Right lobe of liver (tissue), 6 donors: Measurements from ENCODE around the gene LAIR1. TPM values are rescaled to one million over a fixed set of nuclear protein-coding genes. Genes with fewer than 3 reads are reported as not detected.

Experiments
- ATAC-seq, 4 donors: fragments of 200-7000 bp; cut with Tn5 transposase; one replicate each; pipeline ENCODE4 v1.9.1; 2020; ENCODE audit warnings: mild to moderate bottlenecking in 4 of 4, moderate library complexity in 4 of 4
- DNase-seq, 3 donors: peaks; one replicate each; pipeline ENCODE4 v3.0.0-alpha.2; 2020
- H3K27ac ChIP-seq, 3 donors: fragments of 200-600 bp; one replicate each; pipeline ENCODE4 v1.8.0; 2022
- H3K27me3 ChIP-seq, 2 donors: fragments of 200-600 bp; one replicate each; pipeline ENCODE4 v1.8.0; 2022
- H3K36me3 ChIP-seq, 4 donors: fragments of 200-600 bp; sonication (generic) in 1 of 4; one replicate each; pipeline versions ENCODE4 v1.5.1 to v1.8.0; 2017 to 2022; ENCODE audit warnings: control low read depth in 1 of 4
- H3K4me1 ChIP-seq, 4 donors: fragments of 200-600 bp; sonication (generic) in 1 of 4; one replicate each; pipeline versions ENCODE4 v1.5.1 to v1.8.0; 2017 to 2022; ENCODE audit warnings: control low read depth in 1 of 4
- H3K4me3 ChIP-seq, 3 donors: fragments of 200-600 bp; one replicate each; pipeline ENCODE4 v1.8.0; 2022
- H3K9me3 ChIP-seq, 4 donors: fragments of 200-600 bp; sonication (generic) in 1 of 4; one replicate each; pipeline versions ENCODE4 v1.5.1 to v1.8.0; 2017 to 2022; ENCODE audit warnings: control low read depth in 1 of 4
- POLR2A ChIP-seq: fragments of 450-650 bp; IDR thresholded peaks from one replicate; pipeline ENCODE4 v1.6.1; 2017; ENCODE audit warnings: antibody characterized with exemption, mild to moderate bottlenecking
- WGBS: methylation state at CpG from one replicate; pipeline ENCODE4 v1.1.6; 2018; ENCODE audit warnings: low coverage, low lambda C conversion rate; ENCODE audit not compliant: insufficient coverage; ENCODE audit errors: missing lambda C conversion rate; 5-methylcytosine and 5-hydroxymethylcytosine counted together
- intact Hi-C, 2 donors: fragments of 100-400 bp; cut with DNase I; formaldehyde crosslinking; loops; one replicate each; pipeline versions ENCODE4 v1.11.2 to v1.14.1; 2022
- total RNA-seq, 6 experiments: library from RNA; depleted of rRNA in 2 of 6; stranded (reverse); fragments of >200 nt in 2 of 6; fragmentation: NEBNext Ultra II Directional in 3 of 6; extraction: Animal tissue kit (Norgen Biotek cat#: 25700) in 3 of 6; gene quantifications; one replicate each; pipeline versions ENCODE4 v1.1.0 to v1.2.4, GENCODE V29; 2016 to 2023
- TF ChIP-seq, protein P1 (sequence below), 4 donors: fragments of 200-600 bp in 3 of 4; fragments of 450-650 bp in 1 of 4; IDR thresholded peaks; one replicate each; pipeline versions ENCODE4 v1.5.1 to v1.8.0; 2016 to 2022; ENCODE audit warnings: antibody characterized with exemption in 4 of 4, mild to moderate bottlenecking in 2 of 4
- donor health status: DM: no; HTN: yes; CAD: no.
- donor health status: DM: no; HTN: no; CAD: no.
- donor health status: DM: no; HTN: no; CAD: no.
- donor health status: DM: no; HTN: yes; CAD: no.
- donor health status: DM: no; HTN: yes; CAD: no.

LAIR1 gene
- total RNA-seq, 6 experiments from 2014 or later = 2.9 to 15.3 (median 4.9) TPM

DNA sequence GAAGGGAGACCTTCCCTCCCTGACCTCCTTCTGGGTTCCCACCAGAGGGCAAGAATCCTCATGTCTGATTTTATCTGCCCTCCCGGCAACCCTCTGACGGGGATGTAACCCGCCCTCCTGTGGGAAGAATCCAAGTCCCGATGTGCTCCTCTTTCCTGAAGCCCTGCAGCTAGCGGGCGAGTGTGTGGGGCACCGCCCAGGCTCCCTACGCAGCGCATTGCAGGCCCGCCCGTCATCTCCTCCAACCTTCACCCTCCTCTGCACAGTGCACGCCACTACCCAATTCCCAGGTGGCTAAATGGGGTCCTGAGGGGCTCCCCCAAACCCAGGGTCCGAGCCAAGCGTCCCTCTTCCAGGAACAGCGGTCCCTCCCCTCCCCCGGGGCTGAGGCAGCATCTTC is 7.3 kb downstream of the LAIR1 start:
- no peak for ATAC-seq
- H3K27me3 ChIP-seq = no peaks in the 10 kb centered on the region
- H3K4me1 ChIP-seq = no peaks in the 10 kb centered on the region
- no peak overlapping the region for H3K4me3 ChIP-seq
- intact Hi-C loops = no loop called here
- no peaks in the 10 kb centered on the region for H3K9me3 ChIP-seq
- TF ChIP-seq POLR2A = no peak
- TF ChIP-seq, protein P1, sequence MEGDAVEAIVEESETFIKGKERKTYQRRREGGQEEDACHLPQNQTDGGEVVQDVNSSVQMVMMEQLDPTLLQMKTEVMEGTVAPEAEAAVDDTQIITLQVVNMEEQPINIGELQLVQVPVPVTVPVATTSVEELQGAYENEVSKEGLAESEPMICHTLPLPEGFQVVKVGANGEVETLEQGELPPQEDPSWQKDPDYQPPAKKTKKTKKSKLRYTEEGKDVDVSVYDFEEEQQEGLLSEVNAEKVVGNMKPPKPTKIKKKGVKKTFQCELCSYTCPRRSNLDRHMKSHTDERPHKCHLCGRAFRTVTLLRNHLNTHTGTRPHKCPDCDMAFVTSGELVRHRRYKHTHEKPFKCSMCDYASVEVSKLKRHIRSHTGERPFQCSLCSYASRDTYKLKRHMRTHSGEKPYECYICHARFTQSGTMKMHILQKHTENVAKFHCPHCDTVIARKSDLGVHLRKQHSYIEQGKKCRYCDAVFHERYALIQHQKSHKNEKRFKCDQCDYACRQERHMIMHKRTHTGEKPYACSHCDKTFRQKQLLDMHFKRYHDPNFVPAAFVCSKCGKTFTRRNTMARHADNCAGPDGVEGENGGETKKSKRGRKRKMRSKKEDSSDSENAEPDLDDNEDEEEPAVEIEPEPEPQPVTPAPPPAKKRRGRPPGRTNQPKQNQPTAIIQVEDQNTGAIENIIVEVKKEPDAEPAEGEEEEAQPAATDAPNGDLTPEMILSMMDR (IDR thresholded peaks at IDR 0.05) = no peak
- H3K36me3 ChIP-seq = no peaks in the 10 kb centered on the region
- DNase-seq = no peak
- no peak overlapping the region for H3K27ac ChIP-seq
- WGBS = 67% methylated on average over 7 of the region's 16 CpGs

DNA sequence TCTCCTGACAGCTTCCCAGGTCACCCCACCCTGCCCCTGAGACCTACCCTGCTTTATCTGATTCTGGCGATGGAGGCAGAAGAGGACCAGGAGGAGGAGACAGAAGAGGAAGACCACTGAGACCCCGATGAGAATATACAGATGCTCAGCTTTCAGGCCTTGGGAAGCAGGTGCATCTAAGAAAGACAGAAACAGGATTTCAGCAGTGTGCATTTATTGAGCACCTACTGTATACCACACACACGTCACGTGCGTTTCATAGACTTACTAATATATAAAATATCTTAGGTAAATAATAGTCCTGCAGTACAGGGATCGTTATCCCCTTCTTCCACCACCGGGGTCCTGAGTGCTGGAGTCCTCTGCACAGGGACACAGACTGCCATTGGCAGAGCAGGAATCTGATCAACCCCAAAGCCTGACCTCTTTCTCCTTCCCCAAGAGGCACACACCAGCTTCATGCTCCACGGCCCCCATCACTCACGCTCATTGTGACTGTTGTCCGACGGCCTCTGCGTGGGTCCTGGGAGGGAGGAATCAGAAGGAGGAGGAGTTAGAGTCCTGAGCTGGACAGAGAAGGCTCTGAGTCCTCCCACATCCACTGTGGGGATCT is 8.2 kb downstream of the LAIR1 start:
- no peak overlapping the region for H3K4me3 ChIP-seq
- no peak overlapping the region for H3K27ac ChIP-seq
- H3K27me3 ChIP-seq = no peaks in the 10 kb centered on the region
- intact Hi-C loops = no loop called here
- no peaks in the 10 kb centered on the region for H3K9me3 ChIP-seq
- H3K4me1 ChIP-seq = no peaks in the 10 kb centered on the region
- no peak for DNase-seq
- ATAC-seq = no peak
- TF ChIP-seq, protein P1 (IDR thresholded peaks at IDR 0.05) = no peak
- TF ChIP-seq POLR2A = no peak
- WGBS = 65% methylated on average over 9 of the region's 12 CpGs
- no peaks in the 10 kb centered on the region for H3K36me3 ChIP-seq

DNA sequence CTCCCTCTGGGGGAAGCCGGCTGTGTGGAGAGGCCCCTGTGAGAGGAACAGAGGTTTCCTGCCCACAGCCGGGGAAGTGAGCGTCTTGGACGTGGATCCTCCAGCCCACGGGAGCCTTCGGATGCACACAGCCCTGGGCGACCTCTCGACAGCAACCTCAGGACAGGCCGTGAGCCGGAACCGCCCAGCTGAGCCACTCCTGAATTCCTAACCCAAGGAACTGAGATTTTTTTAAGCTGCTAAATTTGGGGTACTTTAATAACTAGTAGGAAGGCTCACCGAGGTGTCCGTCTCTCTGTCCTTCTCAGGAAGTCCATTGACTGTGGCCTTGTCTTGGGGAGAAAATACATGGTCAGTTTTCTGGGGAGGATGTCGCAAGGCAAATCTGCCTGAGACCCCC is 9.1 kb downstream of the LAIR1 start:
- H3K27me3 ChIP-seq = no peaks in the 10 kb centered on the region
- TF ChIP-seq, protein P1 (IDR thresholded peaks at IDR 0.05) = no peak
- TF ChIP-seq POLR2A = no peak
- H3K4me3 ChIP-seq = no peak overlapping the region
- no peak overlapping the region for H3K27ac ChIP-seq
- WGBS = no CpG with 5 or more reads among the region's 14 CpGs
- H3K36me3 ChIP-seq = no peaks in the 10 kb centered on the region
- no peak for ATAC-seq
- DNase-seq = no peak
- H3K4me1 ChIP-seq = no peaks in the 10 kb centered on the region
- intact Hi-C loops = no loop called here
- no peaks in the 10 kb centered on the region for H3K9me3 ChIP-seq

- no peak overlapping the region for H3K4me3 ChIP-seq
- H3K4me1 ChIP-seq = no peaks in the 10 kb centered on the region
- DNase-seq = no peak
- H3K27ac ChIP-seq = no peak overlapping the region
- intact Hi-C loops = no loop called here
- no peak for ATAC-seq
- TF ChIP-seq, protein P1 (IDR thresholded peaks at IDR 0.05) = no peak
- TF ChIP-seq POLR2A = no peak
- no peaks in the 10 kb centered on the region for H3K27me3 ChIP-seq
- 0% methylated on average over 1 of the region's 3 CpGs for WGBS
- no peaks in the 10 kb centered on the region for H3K36me3 ChIP-seq
- H3K9me3 ChIP-seq = no peaks in the 10 kb centered on the region
Measured at GRCh38 chr19:54354761-54355160, 10.0 kb downstream of the LAIR1 start.

- ATAC-seq (no peak), DNase-seq (no peak)
- H3K4me3 ChIP-seq = no peak overlapping the region
- H3K27ac ChIP-seq = no peak overlapping the region
- no peaks in the 10 kb centered on the region for H3K27me3 ChIP-seq
- H3K36me3 ChIP-seq = no peaks in the 10 kb centered on the region
- intact Hi-C loops = no loop called here
- 47% methylated on average over 3 of the region's 3 CpGs for WGBS
- TF ChIP-seq, protein P1 (IDR thresholded peaks at IDR 0.05) = no peak
- TF ChIP-seq POLR2A = no peak
- H3K9me3 ChIP-seq = no peaks in the 10 kb centered on the region
- H3K4me1 ChIP-seq = no peaks in the 10 kb centered on the region
Measured at GRCh38 chr19:54352546-54352945, 12.2 kb downstream of the LAIR1 start.
